HG03565 (cell line): ENCODE data around the gene MPHOSPH9.
A peak's percentile ranks its signal among the peaks of the same experiment; 100 is the strongest.

Experiments
- ATAC-seq: cut with Tn5 transposase; IDR thresholded peaks from one replicate; pipeline ENCODE4 v1.9.1; 2021; ENCODE audit warnings: mild to moderate bottlenecking, moderate library complexity; ENCODE audit not compliant: unreplicated experiment

Gene MPHOSPH9

GRCh38 chr12:123232807-123233504 lies at the start of gene MPHOSPH9, which contains the start of gene MTRFR:
Gene MPHOSPH9 (minus strand): TSS chr12:123233141. CDS start chr12:123230364, 2,777 bp downstream.
Gene MTRFR (plus strand): TSS chr12:123233436. CDS start chr12:123253675, 20,239 bp downstream.
- ATAC-seq, result peak; percentile 63

- no peak for ATAC-seq
These were observed 49.2 kb upstream of the MPHOSPH9 start for GRCh38 chr12:123282111-123282510.

- no peak for ATAC-seq
These were observed 48.0 kb upstream of the MPHOSPH9 start for GRCh38 chr12:123280971-123281370.

GRCh38 chr12:123278101-123278627 lies 45.2 kb upstream of the MPHOSPH9 start:
- ATAC-seq, result peak; percentile 91

- no peak for ATAC-seq
These were observed 40.2 kb upstream of the MPHOSPH9 start for GRCh38 chr12:123273166-123273565.

- peak; percentile 33 for ATAC-seq
These were observed 38.2 kb upstream of the MPHOSPH9 start for GRCh38 chr12:123271001-123271668.

GRCh38 chr12:123270214-123271000 lies 37.5 kb upstream of the MPHOSPH9 start:
- ATAC-seq, result peak; percentile 6

- no peak for ATAC-seq
These were observed 36.9 kb upstream of the MPHOSPH9 start for GRCh38 chr12:123269896-123270213.

- no peak for ATAC-seq
These were observed 36.5 kb upstream of the MPHOSPH9 start for GRCh38 chr12:123269395-123269892.

GRCh38 chr12:123268850-123269249 lies 35.9 kb upstream of the MPHOSPH9 start:
- ATAC-seq, result no peak

- ATAC-seq, result no peak
These were observed 35.3 kb upstream of the MPHOSPH9 start for GRCh38 chr12:123267991-123268843.

- no peak for ATAC-seq
These were observed 34.5 kb upstream of the MPHOSPH9 start for GRCh38 chr12:123267335-123267920.

GRCh38 chr12:123266679-123267277 lies 33.8 kb upstream of the MPHOSPH9 start:
- ATAC-seq, result no peak

GRCh38 chr12:123265851-123266678 lies 33.1 kb upstream of the MPHOSPH9 start:
- ATAC-seq, result no peak

GRCh38 chr12:123264642-123265041 lies 31.7 kb upstream of the MPHOSPH9 start:
- ATAC-seq, result no peak

- ATAC-seq, result no peak
These were observed 30.4 kb upstream of the MPHOSPH9 start for GRCh38 chr12:123263196-123263817.

GRCh38 chr12:123261196-123261595 lies 28.3 kb upstream of the MPHOSPH9 start:
- ATAC-seq, result no peak

- ATAC-seq, result no peak
These were observed 27.1 kb upstream of the MPHOSPH9 start for GRCh38 chr12:123260081-123260480.
